HCT116 (cell line): ENCODE measurements around the gene MYOF. TPM values are rescaled to one million over a fixed set of nuclear protein-coding genes. Genes with fewer than 3 reads are reported as not detected.

ENCODE experiments used
- ATAC-seq: fragments of 200-7000 bp; cut with Tn5 transposase; 2 replicates; pipeline ENCODE4 v1.9.1; 2020; ENCODE audit warnings: mild to moderate bottlenecking, moderate library complexity
- BruUV-seq: library from RNA; stranded (reverse); fragments of 400-500 nt; replicated peaks from 2 replicates; lab custom pipeline; 2021; lab: Mats Ljungman, UMichigan
- CTCF ChIA-PET: fragments of 300-600 bp; sonication (Branson Sonifier 250); formaldehyde crosslinking; loops from one replicate; lab custom pipeline; 2021; ENCODE audit warnings: antibody characterized with exemption; lab: Charles Lee
- POLR2A ChIA-PET: fragments of 300-600, 350-600 bp; sonication (Branson Sonifier 250); formaldehyde crosslinking; loops from one replicate; lab custom pipeline; 2021; ENCODE audit warnings: antibody characterized with exemption; lab: Charles Lee
- RAD21 ChIA-PET, 2 experiments: fragments of 300-600 bp; sonication (Branson Sonifier 250); formaldehyde crosslinking; loops; one replicate each; lab custom pipeline; 2023; ENCODE audit warnings: low total read pairs in 2 of 2; ENCODE audit not compliant: uncharacterized antibody in 2 of 2, unreplicated experiment in 2 of 2, low non-redundant PET in 1 of 2; lab: Charles Lee
- DNase-seq: peaks from one replicate; pipeline ENCODE4 v3.0.0-alpha.2; 2010; ENCODE audit warnings: low read depth, low spot score
- H2AFZ ChIP-seq: fragments of 200-600 bp; shearing (Covaris generic), sonication (generic); 2 replicates; pipeline ENCODE4 v1.6.1; 2017; ENCODE audit warnings: low read depth, mixed run types, mixed read lengths, antibody characterized with exemption, low read length; ENCODE audit not compliant: poor library complexity, severe bottlenecking
- H3K27ac ChIP-seq: 2 replicates; pipeline ENCODE4 v1.5.1; 2012; ENCODE audit warnings: low read depth, low read length
- H3K27me3 ChIP-seq: fragments of 200-600 bp; sonication (generic); 2 replicates; pipeline ENCODE4 v1.6.1; 2016; ENCODE audit warnings: mixed run types, low read length, mixed read lengths; ENCODE audit not compliant: insufficient read depth
- H3K36me3 ChIP-seq, 2 experiments: fragments of 200-500 bp in 1 of 2; fragments of 200-600 bp in 1 of 2; sonication (Bioruptor generic) in 1 of 2; sonication (generic) in 1 of 2; 2 replicates each; pipeline versions ENCODE4 v1.5.1 to v1.6.1; 2014 to 2016; ENCODE audit warnings: low read length in 2 of 2, inconsistent platforms in 1 of 2, mixed read lengths in 1 of 2, mixed run types in 1 of 2; ENCODE audit not compliant: insufficient read depth in 2 of 2, control insufficient read depth in 1 of 2
- H3K4me1 ChIP-seq, 2 experiments: fragments of 200-600 bp in 1 of 2; sonication (generic) in 1 of 2; 2 replicates each; pipeline versions ENCODE4 v1.5.1 to v1.6.1; 2012 to 2017; ENCODE audit warnings: low read length in 2 of 2, inconsistent platforms in 1 of 2, mild to moderate bottlenecking in 1 of 2, mixed read lengths in 1 of 2, mixed run types in 1 of 2, moderate library complexity in 1 of 2; ENCODE audit not compliant: insufficient read depth in 2 of 2, control insufficient read depth in 1 of 2
- H3K4me2 ChIP-seq: fragments of 200-600 bp; sonication (generic); 2 replicates; pipeline ENCODE4 v1.6.1; 2017; ENCODE audit warnings: mixed run types, low read length, mixed read lengths
- H3K4me3 ChIP-seq, 2 experiments: fragments of 200-600 bp in 1 of 2; sonication (generic) in 1 of 2; replicated peaks in 1 of 2; 2 replicates each; pipeline ENCODE4 v1.5.1; 2011 to 2016; ENCODE audit warnings: low read length in 2 of 2, control low read depth in 1 of 2, low read depth in 1 of 2, mild to moderate bottlenecking in 1 of 2, mixed read lengths in 1 of 2, mixed run types in 1 of 2
- H3K79me2 ChIP-seq: fragments of 200-600 bp; sonication (generic); 2 replicates; pipeline ENCODE4 v1.6.1; 2017; ENCODE audit warnings: mild to moderate bottlenecking, mixed run types, low read length, moderate library complexity, mixed read lengths; ENCODE audit not compliant: insufficient read depth
- H3K9ac ChIP-seq: fragments of 200-600 bp; sonication (generic); 2 replicates; pipeline ENCODE4 v1.6.1; 2016; ENCODE audit warnings: low read length, mixed read lengths
- H3K9me2 ChIP-seq: fragments of 200-600 bp; sonication (generic), shearing (Covaris generic); 2 replicates; pipeline ENCODE4 v1.6.1; 2017; ENCODE audit warnings: mixed run types, mild to moderate bottlenecking, moderate library complexity; ENCODE audit not compliant: insufficient read depth
- H3K9me3 ChIP-seq, 2 experiments: fragments of 200-500 bp in 1 of 2; fragments of 200-600 bp in 1 of 2; sonication (Bioruptor generic) in 1 of 2; sonication (generic) in 1 of 2; 2 replicates each; pipeline ENCODE4 v1.6.1; 2014 to 2017; ENCODE audit warnings: low read length in 2 of 2, mixed read lengths in 2 of 2, inconsistent platforms in 1 of 2, low read depth in 1 of 2, mild to moderate bottlenecking in 1 of 2, mixed run types in 1 of 2, moderate library complexity in 1 of 2; ENCODE audit not compliant: control insufficient read depth in 1 of 2, insufficient read depth in 1 of 2
- H4K20me1 ChIP-seq: fragments of 200-600 bp; sonication (generic), shearing (Covaris generic); 2 replicates; pipeline ENCODE4 v1.6.1; 2017; ENCODE audit warnings: mixed run types, mild to moderate bottlenecking, moderate library complexity; ENCODE audit not compliant: insufficient read depth
- CEBPB ChIP-seq: IDR thresholded peaks from 2 replicates; pipeline ENCODE4 v1.6.1; 2012; ENCODE audit warnings: low read depth
- CTCF ChIP-seq, 3 experiments: fragments of 200-600 bp in 1 of 3; sonication (generic) in 1 of 3; IDR thresholded peaks in 2 of 3; conservative IDR thresholded peaks in 1 of 3; 2 replicates each; pipeline ENCODE4 v1.5.1; 2012 to 2017; ENCODE audit warnings: low read depth in 2 of 3, low read length in 2 of 3, antibody characterized with exemption in 1 of 3, borderline replicate concordance in 1 of 3, control low read depth in 1 of 3, mild to moderate bottlenecking in 1 of 3, mixed read lengths in 1 of 3, mixed run types in 1 of 3, moderate library complexity in 1 of 3; ENCODE audit not compliant: insufficient read depth in 1 of 3
- MAX ChIP-seq: IDR thresholded peaks from 2 replicates; pipeline ENCODE4 v1.6.1; 2012
- POLR2A ChIP-seq: IDR thresholded peaks from 2 replicates; pipeline ENCODE4 v1.7.0; 2011; ENCODE audit warnings: borderline replicate concordance; ENCODE audit not compliant: insufficient read depth, insufficient read length; ENCODE audit errors: extremely low read depth
- POLR2AphosphoS5 ChIP-seq: IDR thresholded peaks from 2 replicates; pipeline ENCODE4 v1.6.1; 2011; ENCODE audit warnings: mild to moderate bottlenecking, low read depth, low read length, moderate library complexity
- RAD21 ChIP-seq: IDR thresholded peaks from 2 replicates; pipeline ENCODE4 v1.6.1; 2012; ENCODE audit warnings: low read depth, mild to moderate bottlenecking
- REST ChIP-seq: IDR thresholded peaks from 2 replicates; pipeline ENCODE4 v1.6.1; 2012; ENCODE audit warnings: low read depth
- SIN3A ChIP-seq: IDR thresholded peaks from 2 replicates; pipeline ENCODE4 v1.6.1; 2012; ENCODE audit warnings: low read depth
- ZBTB33 ChIP-seq: IDR thresholded peaks from 2 replicates; pipeline ENCODE4 v1.6.1; 2011; ENCODE audit warnings: mild to moderate bottlenecking, low read length, moderate library complexity; ENCODE audit not compliant: insufficient replicate concordance; ENCODE audit errors: extremely low read depth
- ZFX ChIP-seq: fragments of 450-650 bp; IDR thresholded peaks from 2 replicates; pipeline ENCODE4 v1.6.1; 2017
- intact Hi-C: fragments of 100-400 bp; cut with micrococcal nuclease; formaldehyde crosslinking; loops from 2 replicates; pipeline ENCODE4 v1.10.0; 2022
- total RNA-seq: library from RNA; stranded (reverse); gene quantifications from one replicate; pipeline ENCODE4 v1.2.1, GENCODE V29; 2021; ENCODE audit not compliant: unreplicated experiment

MYOF gene
- total RNA-seq, 1 experiment from 2014 or later, result 250 TPM

GRCh38 chr10:93352638-93353383 is 129.3 kb downstream of the MYOF start:
- Histone ChIP-seq H4K20me1 (no peaks in the 10 kb centered on the region), H3K9me3 (no peaks in the 10 kb centered on the region), H3K9me2 (no peaks in the 10 kb centered on the region), H3K79me2 (peaks cover 4% of the 10 kb centered on the region; the same call in 1 of the 2 replicates), H2AFZ (no peak overlapping the region), H3K4me2 (no peak overlapping the region), H3K4me1 (no peaks in the 10 kb centered on the region), H3K9ac (no peak overlapping the region), H3K36me3 (peaks cover 72 to 89% of the 10 kb centered on the region in 2 experiments), H3K27ac (no peak overlapping the region; the same call in 1 of the 2 replicates), H3K4me3 (no peak overlapping the region), H3K27me3 (no peaks in the 10 kb centered on the region)
- DNase-seq, result no peak
- BruUV-seq, result no TSS peak
- ChIA-PET POLR2A (no interaction called here), CTCF (interaction anchor here (1.4 to 2.7 kb wide), 4 partner anchors 15 to 467 kb away, joined by 3 to 13 read pairs (median 4); partner anchors contain the start of gene MYOF), RAD21 (interaction anchor here in 1 of 2 experiments (0.6 to 0.8 kb wide), 2 partner anchors 126 to 130 kb away, joined by 3 read pairs; partner anchors contain the start of gene MYOF)
- intact Hi-C loops, result loop anchor here (1.0 to 5.0 kb wide), 3 partner anchors 236 to 467 kb away; no protein-coding TSS in a partner anchor
- peak; percentile 56 for TF ChIP-seq RAD21
- no peak for TF ChIP-seq POLR2AphosphoS5
- peak; percentile 44 to 84 (median 46); a peak in 5 of 6 replicates for TF ChIP-seq CTCF (IDR thresholded peaks at IDR 0.05 in 2 of 3, conservative IDR thresholded peaks at IDR 0.05 in 1 of 3; ENCODE audit: borderline replicate concordance in 1 of 3, insufficient read depth in 1 of 3, low read depth in 2 of 3, low read length in 2 of 3)
- ATAC-seq, result peak; percentile 62

- Histone ChIP-seq H3K4me1 (no peaks in the 10 kb centered on the region), H3K36me3 (peaks cover 68 to 92% of the 10 kb centered on the region in 2 experiments), H3K4me2 (no peak overlapping the region), H3K9ac (no peak overlapping the region), H3K27me3 (no peaks in the 10 kb centered on the region), H3K9me2 (no peaks in the 10 kb centered on the region), H3K79me2 (peaks cover 4% of the 10 kb centered on the region; the same call in 1 of the 2 replicates), H4K20me1 (no peaks in the 10 kb centered on the region), H3K4me3 (no peak overlapping the region), H3K9me3 (no peaks in the 10 kb centered on the region), H2AFZ (no peak overlapping the region), H3K27ac (no peak overlapping the region)
- CTCF ChIA-PET, result no interaction called here
- POLR2A ChIA-PET, result no interaction called here
- intact Hi-C loops, result no loop called here
- TF ChIP-seq MAX (no peak), POLR2A (no peak), SIN3A (no peak), ZFX (no peak), REST (no peak), RAD21 (no peak), ZBTB33 (no peak), CEBPB (no peak)
- no TSS peak for BruUV-seq
- DNase-seq, result no peak
- RAD21 ChIA-PET, result interaction anchor here in 1 of 2 experiments (0.6 kb wide), 1 partner anchor 340 kb away, joined by 3 read pairs; no protein-coding TSS in a partner anchor
- ATAC-seq, result no peak
Observed at GRCh38 chr10:93346694-93347093, 135.4 kb downstream of the MYOF start.
